Measurements from ENCODE around the gene SPINK9. TPM values are rescaled to one million over a fixed set of nuclear protein-coding genes. Genes with fewer than 3 reads are reported as not detected.
A peak's percentile ranks its signal among the peaks of the same experiment; 100 is the strongest.

The SPINK9 gene
- total RNA-seq, 1 donor from 2014 or later = not detected

GRCh38 chr5:148368299-148368698 lies 32.9 kb downstream of the SPINK9 start:
- DNase-seq = no peak

GRCh38 chr5:148372166-148372725 lies 36.9 kb downstream of the SPINK9 start:
- no peak for DNase-seq

DNA sequence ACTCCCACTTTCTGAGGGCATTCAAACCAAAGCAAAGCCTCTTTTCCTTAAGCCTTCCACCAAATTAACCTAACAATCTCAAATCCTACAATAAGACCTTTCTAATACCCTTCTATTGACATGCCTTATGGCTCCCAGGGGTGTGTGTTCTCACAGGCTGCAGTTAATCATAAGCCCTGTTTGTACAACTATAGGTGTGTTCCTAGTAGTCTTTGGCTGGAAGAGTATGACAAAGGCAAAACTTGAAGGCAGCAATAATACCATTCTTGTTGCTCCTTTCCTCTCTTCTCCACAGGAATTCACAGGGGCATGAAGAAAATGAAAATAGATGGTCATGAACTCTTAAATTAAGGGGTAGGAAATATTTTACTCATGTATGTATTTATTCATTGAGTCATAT lies 37.5 kb downstream of the SPINK9 start:
- no peak for DNase-seq

DNA sequence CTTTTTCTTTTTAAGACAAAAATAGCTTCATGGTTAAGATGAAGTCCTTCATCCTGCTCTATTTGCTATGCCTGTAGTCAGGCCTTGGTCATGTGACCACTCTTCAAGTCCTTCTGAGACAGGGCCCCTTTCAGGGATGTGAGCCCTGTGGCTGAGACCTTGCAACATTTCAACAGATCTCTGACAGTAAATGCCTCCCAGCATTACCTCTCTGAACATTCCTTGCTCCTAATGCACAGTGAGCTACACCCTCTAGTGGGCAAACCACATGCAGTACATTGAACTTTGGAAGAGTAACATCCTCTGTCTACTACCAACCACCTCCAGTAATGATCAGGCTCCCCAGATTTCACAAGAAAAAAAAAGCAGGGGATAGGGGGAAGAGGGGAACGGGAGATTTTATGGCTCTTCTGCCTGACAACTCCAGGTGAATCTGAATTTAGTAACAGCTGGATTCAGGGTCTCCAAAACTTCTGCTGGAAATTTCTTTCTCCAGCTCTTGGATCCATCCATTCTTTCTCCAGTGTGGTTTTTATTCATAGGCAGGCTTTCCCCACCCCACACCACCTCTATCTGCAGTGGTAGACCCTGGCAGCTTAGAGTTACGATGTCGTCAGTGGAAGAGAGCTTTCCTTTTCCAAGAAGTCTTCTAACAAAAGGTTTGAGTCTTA lies 39.5 kb downstream of the SPINK9 start:
- DNase-seq = peak; percentile 74

GRCh38 chr5:148376198-148376597 lies 40.8 kb downstream of the SPINK9 start:
- no peak for DNase-seq

- no peak for DNase-seq
Measured at GRCh38 chr5:148378670-148379069, 43.3 kb downstream of the SPINK9 start.

- DNase-seq = peak; percentile 67
Measured at GRCh38 chr5:148379340-148379739, 44.0 kb downstream of the SPINK9 start.

DNA sequence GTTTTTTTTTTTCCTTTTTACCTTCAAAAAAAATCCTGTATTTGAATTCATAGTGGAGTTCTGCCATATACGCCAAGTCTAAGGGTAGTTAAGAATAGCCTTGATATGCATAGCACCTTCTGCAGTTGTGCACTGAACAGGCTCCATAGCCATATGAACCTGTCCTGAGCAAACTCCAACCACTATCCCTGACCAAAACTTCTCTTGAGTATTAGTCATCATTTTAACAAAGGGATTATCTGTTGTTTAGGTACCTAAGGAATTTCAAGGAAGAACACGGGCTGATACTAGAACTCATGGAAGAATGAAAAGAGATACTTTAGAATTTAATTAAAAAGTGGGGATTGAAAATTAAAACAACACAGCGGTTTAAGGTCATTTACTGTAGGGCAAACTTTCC lies 46.5 kb downstream of the SPINK9 start:
- DNase-seq = no peak

DNA sequence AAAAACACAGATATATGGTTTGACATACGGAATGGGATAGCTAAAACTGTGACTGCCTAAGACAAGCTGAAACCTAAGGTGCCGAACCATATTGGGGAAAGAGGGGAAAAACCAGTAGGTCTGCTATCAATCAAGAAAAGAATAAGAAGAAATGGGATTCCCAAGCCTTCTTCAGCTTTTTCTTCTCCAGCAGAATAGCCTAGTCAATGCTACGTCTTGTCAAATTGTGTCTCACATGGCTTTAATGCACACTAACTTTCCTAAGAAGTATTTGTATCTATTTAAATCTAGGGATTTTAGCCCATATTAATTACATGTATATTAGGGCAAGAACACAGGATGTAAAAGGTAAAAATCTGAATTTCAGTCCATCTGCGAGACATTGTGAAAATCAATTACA lies 47.6 kb downstream of the SPINK9 start:
- no peak for DNase-seq

- peak; percentile 98 for DNase-seq
Measured at GRCh38 chr5:148383564-148384379, 48.4 kb downstream of the SPINK9 start, which contains the start of gene FBXO38. FBXO38 (plus strand) TSS chr5:148383958; CDS start chr5:148394777, 10,819 bp downstream.

GRCh38 chr5:148384380-148384737 lies 49.0 kb downstream of the SPINK9 start:
- peak; percentile 31 for DNase-seq

DNA sequence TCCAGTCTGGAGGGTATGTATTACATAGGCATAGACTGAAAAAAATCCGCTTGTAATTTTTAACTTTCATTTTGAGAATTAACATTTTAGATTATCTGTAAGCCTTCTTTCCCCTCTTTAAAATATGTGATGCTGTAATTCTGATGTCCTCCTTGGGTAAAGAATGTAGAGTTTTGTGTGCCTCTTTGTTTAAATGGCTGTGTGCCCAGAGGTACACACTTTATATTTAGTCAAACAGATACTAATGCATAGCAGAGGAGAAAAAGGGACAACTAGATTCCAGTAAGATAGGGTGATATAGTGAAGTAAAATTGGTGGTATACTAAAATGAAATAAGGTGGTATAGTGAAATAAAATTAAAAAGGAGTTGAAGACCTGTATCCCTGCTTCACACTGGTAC lies 49.7 kb downstream of the SPINK9 start:
- no peak for DNase-seq

DNA sequence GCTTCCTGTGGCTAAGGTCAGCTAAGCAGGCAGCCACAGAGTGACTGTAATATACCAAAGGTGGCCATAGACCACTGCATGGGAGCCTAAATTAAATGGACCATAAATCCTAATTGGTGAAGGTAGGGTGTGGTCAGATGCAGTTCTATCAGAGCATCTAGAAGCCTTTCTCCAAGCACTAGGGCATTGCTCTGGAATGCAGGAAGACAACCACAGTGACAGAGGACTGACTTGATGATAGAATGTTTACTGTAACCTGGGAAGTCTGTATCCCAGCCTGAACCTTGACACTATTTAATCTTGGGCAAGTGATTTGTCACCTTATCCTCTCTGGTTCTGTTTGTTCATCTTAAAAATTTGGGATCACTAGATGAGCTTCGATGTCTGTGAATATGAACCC lies 50.7 kb downstream of the SPINK9 start:
- no peak for DNase-seq

DNA sequence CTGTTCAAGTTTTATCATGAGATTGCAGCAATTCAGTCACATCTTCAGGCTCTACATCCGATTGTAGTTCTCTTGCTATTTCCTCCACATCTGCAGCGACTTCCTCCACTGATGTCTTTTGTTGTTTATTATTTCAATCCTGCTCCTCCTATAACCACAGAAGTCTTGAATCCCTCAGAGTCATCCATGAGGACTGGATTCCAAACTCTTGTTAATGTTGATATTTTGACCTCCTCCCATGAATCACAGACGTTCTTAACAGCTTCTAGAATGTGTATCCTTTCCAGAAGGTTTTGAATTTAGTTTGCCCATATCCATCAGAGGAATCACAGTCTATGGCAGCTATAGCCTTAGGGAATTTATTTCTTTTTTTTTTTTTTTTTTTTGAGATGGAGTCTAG lies 52.0 kb downstream of the SPINK9 start:
- peak; percentile 41 for DNase-seq

GRCh38 chr5:148388696-148389095 lies 53.3 kb downstream of the SPINK9 start:
- no peak for DNase-seq

Other genes starting within 250 kb of the SPINK9 start
- not detected in 2 replicates for gene SPINK14, start 167.0 kb upstream of the SPINK9 start, total RNA-seq
- gene SPINK6, start 132.5 kb upstream of the SPINK9 start, total RNA-seq = not detected in 2 replicates
- gene MARCOL, start 97.0 kb upstream of the SPINK9 start, total RNA-seq = not detected in 2 replicates
- gene SPINK13, start 66.8 kb upstream of the SPINK9 start, total RNA-seq = not detected in 2 replicates
- not detected in 2 replicates for gene SPINK7, start 23.1 kb upstream of the SPINK9 start, total RNA-seq
- gene FBXO38, start 48.4 kb downstream of the SPINK9 start, total RNA-seq = 47.7 and 63.3 TPM in 2 replicates

Data from dermis blood vessel endothelial cell (primary cell).